IMR-90 (cell line): ENCODE results near the gene PLPP3. TPM values are rescaled to one million over a fixed set of nuclear protein-coding genes. Genes with fewer than 3 reads are reported as not detected.

Experiments used
- ATAC-seq: fragments of 200-7000 bp; cut with Tn5 transposase; 2 replicates; pipeline ENCODE4 v1.9.1; 2020; ENCODE audit warnings: low read depth, mild to moderate bottlenecking, moderate library complexity
- BruUV-seq: library from RNA; stranded (reverse); fragments of 400-500 nt; replicated peaks from 2 replicates; lab custom pipeline; 2021; lab: Mats Ljungman, UMichigan
- CTCF ChIA-PET: fragments of 300-600 bp; formaldehyde crosslinking; extraction: SDS; loops from one replicate; lab custom pipeline; 2021; ENCODE audit warnings: antibody characterized with exemption; lab: Yijun Ruan, JAX
- POLR2A ChIA-PET: fragments of 300-600 bp; sonication (Branson Sonifier 250); formaldehyde crosslinking; loops from one replicate; lab custom pipeline; 2022; ENCODE audit warnings: antibody characterized with exemption; ENCODE audit not compliant: unreplicated experiment; lab: Charles Lee
- DNase-seq: peaks from one replicate; pipeline ENCODE4 v3.0.0; 2013
- H2AFZ ChIP-seq: replicated peaks from 2 replicates; pipeline ENCODE3; 2013; ENCODE audit warnings: low read length, mild to moderate bottlenecking; ENCODE audit not compliant: poor library complexity
- H2AK5ac ChIP-seq: 2 replicates; pipeline ENCODE4 v1.6.1; 2013; ENCODE audit warnings: low read depth, low read length, inconsistent platforms
- H2AK9ac ChIP-seq: replicated peaks from 2 replicates; pipeline ENCODE3; 2013; ENCODE audit warnings: mild to moderate bottlenecking, low read depth, low read length, moderate library complexity; ENCODE audit not compliant: poor library complexity
- H2BK120ac ChIP-seq: 2 replicates; pipeline ENCODE4 v1.6.1; 2013; ENCODE audit warnings: low read depth, low read length, inconsistent platforms
- H2BK15ac ChIP-seq: 3 replicates; pipeline ENCODE4 v1.6.1; 2013; ENCODE audit warnings: low read depth, low read length, inconsistent platforms
- H2BK20ac ChIP-seq: 2 replicates; pipeline ENCODE4 v1.6.1; 2013; ENCODE audit warnings: low read depth, mild to moderate bottlenecking, inconsistent platforms, low read length, moderate library complexity
- H2BK5ac ChIP-seq: 2 replicates; pipeline ENCODE4 v1.6.1; 2013; ENCODE audit warnings: mild to moderate bottlenecking, low read depth, low read length, inconsistent platforms; ENCODE audit not compliant: poor library complexity, severe bottlenecking
- H3K14ac ChIP-seq: replicated peaks from 2 replicates; pipeline ENCODE4 v1.6.1; 2013; ENCODE audit warnings: low read depth, low read length, inconsistent platforms
- H3K18ac ChIP-seq: 2 replicates; pipeline ENCODE4 v1.6.1; 2013; ENCODE audit warnings: low read depth, low read length, control low read depth
- H3K23ac ChIP-seq: 2 replicates; pipeline ENCODE4 v1.6.1; 2013; ENCODE audit warnings: low read depth, low read length, inconsistent platforms
- H3K27ac ChIP-seq: 2 replicates; pipeline ENCODE4 v1.5.1; 2013; ENCODE audit warnings: mild to moderate bottlenecking, control low read depth, low read length; ENCODE audit not compliant: insufficient read depth
- H3K27me3 ChIP-seq: 2 replicates; pipeline ENCODE4 v1.6.1; 2013; ENCODE audit warnings: low read length; ENCODE audit not compliant: control insufficient read depth, insufficient read depth
- H3K36me3 ChIP-seq: 2 replicates; pipeline ENCODE4 v1.6.1; 2013; ENCODE audit warnings: low read length, mixed read lengths; ENCODE audit not compliant: control insufficient read depth, insufficient read depth
- H3K4ac ChIP-seq: 2 replicates; pipeline ENCODE4 v1.6.1; 2013; ENCODE audit warnings: low read depth, low read length, inconsistent platforms
- H3K4me1 ChIP-seq: 2 replicates; pipeline ENCODE4 v1.6.1; 2013; ENCODE audit warnings: low read length, mixed read lengths; ENCODE audit not compliant: control insufficient read depth, insufficient read depth
- H3K4me2 ChIP-seq: 2 replicates; pipeline ENCODE4 v1.6.1; 2013; ENCODE audit warnings: low read depth, mild to moderate bottlenecking, control low read depth, low read length, moderate library complexity
- H3K4me3 ChIP-seq: 2 replicates; pipeline ENCODE4 v1.5.1; 2013; ENCODE audit warnings: low read depth, mild to moderate bottlenecking, control low read depth, low read length, moderate library complexity; ENCODE audit not compliant: insufficient read depth
- H3K56ac ChIP-seq: 2 replicates; pipeline ENCODE4 v1.6.1; 2013; ENCODE audit warnings: low read length, inconsistent platforms; ENCODE audit not compliant: insufficient read depth; ENCODE audit errors: extremely low read depth
- H3K79me1 ChIP-seq, 2 experiments: 2 replicates each; pipeline ENCODE4 v1.6.1; 2013; ENCODE audit warnings: low read length in 2 of 2, inconsistent platforms in 1 of 2, low read depth in 1 of 2
- H3K9ac ChIP-seq: 2 replicates; pipeline ENCODE4 v1.6.1; 2013; ENCODE audit warnings: low read depth, low read length, control low read depth
- H3K9me1 ChIP-seq: 2 replicates; pipeline ENCODE4 v1.6.1; 2013; ENCODE audit warnings: low read length, inconsistent platforms; ENCODE audit not compliant: insufficient read depth
- H3K9me3 ChIP-seq: 2 replicates; pipeline ENCODE4 v1.6.1; 2013; ENCODE audit warnings: low read length; ENCODE audit not compliant: control insufficient read depth, insufficient read depth
- H4K20me1 ChIP-seq: 2 replicates; pipeline ENCODE4 v1.6.1; 2013; ENCODE audit warnings: low read length, inconsistent platforms; ENCODE audit not compliant: insufficient read depth
- H4K5ac ChIP-seq: 2 replicates; pipeline ENCODE4 v1.6.1; 2013; ENCODE audit warnings: mild to moderate bottlenecking, low read depth, low read length, control low read depth
- H4K8ac ChIP-seq, 2 experiments: 2 replicates each; pipeline ENCODE4 v1.6.1; 2013; ENCODE audit warnings: low read depth in 2 of 2, low read length in 2 of 2, control low read depth in 1 of 2, inconsistent platforms in 1 of 2
- H4K91ac ChIP-seq: 2 replicates; pipeline ENCODE4 v1.6.1; 2013; ENCODE audit warnings: low read depth, low read length, inconsistent platforms; ENCODE audit not compliant: insufficient read depth
- BHLHE40 ChIP-seq: fragments of 150-350 bp; IDR thresholded peaks from 2 replicates; pipeline ENCODE4 v1.6.1; 2016; ENCODE audit warnings: mild to moderate bottlenecking, low read depth, low read length
- CEBPB ChIP-seq: IDR thresholded peaks from 2 replicates; pipeline ENCODE4 v1.6.1; 2012; ENCODE audit warnings: low read depth, low read length, improper control_type of control experiment
- CHD1 ChIP-seq: IDR thresholded peaks from 2 replicates; pipeline ENCODE4 v1.6.1; 2012; ENCODE audit warnings: low read depth, low read length, improper control_type of control experiment
- FOS ChIP-seq: fragments of 150-350 bp; IDR thresholded peaks from 2 replicates; pipeline ENCODE4 v1.6.1; 2016; ENCODE audit warnings: low read depth, low read length
- MAFK ChIP-seq: IDR thresholded peaks from 2 replicates; pipeline ENCODE4 v1.6.1; 2012; ENCODE audit warnings: low read depth, low read length, improper control_type of control experiment
- MAZ ChIP-seq: IDR thresholded peaks from 2 replicates; pipeline ENCODE4 v1.6.1; 2012; ENCODE audit warnings: low read depth, mild to moderate bottlenecking, low read length, improper control_type of control experiment, moderate library complexity, borderline replicate concordance
- MXI1 ChIP-seq: IDR thresholded peaks from 2 replicates; pipeline ENCODE4 v1.6.1; 2012; ENCODE audit warnings: low read depth, mild to moderate bottlenecking, low read length, moderate library complexity, borderline replicate concordance
- NFE2L2 ChIP-seq: fragments of 150-350 bp; IDR thresholded peaks from 2 replicates; pipeline ENCODE4 v1.6.1; 2016; ENCODE audit warnings: low read depth, mild to moderate bottlenecking, low read length
- RAD21 ChIP-seq: IDR thresholded peaks from 2 replicates; pipeline ENCODE4 v1.6.1; 2012; ENCODE audit warnings: low read length, improper control_type of control experiment
- RCOR1 ChIP-seq: IDR thresholded peaks from 2 replicates; pipeline ENCODE4 v1.6.1; 2012; ENCODE audit warnings: mild to moderate bottlenecking, low read length, improper control_type of control experiment; ENCODE audit not compliant: insufficient replicate concordance
- SMC3 ChIP-seq: fragments of 150-350 bp; IDR thresholded peaks from 2 replicates; pipeline ENCODE4 v1.6.1; 2016; ENCODE audit warnings: low read depth, mild to moderate bottlenecking, antibody characterized with exemption, low read length, moderate library complexity
- WGBS, 2 experiments: methylation state at CpG; one replicate each; pipeline versions ENCODE4 v1.1.5 to v1.1.7; 2013; ENCODE audit warnings: missing lambda C conversion rate in 2 of 2; ENCODE audit not compliant: insufficient read length in 1 of 2; ENCODE audit errors: extremely low coverage in 2 of 2; 5-methylcytosine and 5-hydroxymethylcytosine counted together
- dilution Hi-C: fragments of 300-500 bp; cut with HindIII; formaldehyde crosslinking; loops from one replicate; pipeline ENCODE4 v1.14.3; 2018; ENCODE audit warnings: low sequenced_read_pairs; ENCODE audit not compliant: unreplicated experiment
- in situ Hi-C: fragments of 300-500 bp; cut with MboI; formaldehyde crosslinking; loops from 3 replicates; pipeline ENCODE4 v1.14.3; 2019; ENCODE audit warnings: low sequenced_read_pairs, inconsistent platforms, mixed read lengths
- intact Hi-C: fragments of 100-400 bp; cut with micrococcal nuclease; formaldehyde crosslinking; loops from 2 replicates; pipeline ENCODE4 v1.10.0; 2022
- polyA plus RNA-seq, 3 experiments: library from polyadenylated mRNA; depleted of rRNA; stranded (reverse); fragments of >200 nt; gene quantifications; 2 replicates each; pipeline ENCODE4 v1.2.3, GENCODE V29; 2012; ENCODE audit warnings: low replicate concordance in 1 of 3
- total RNA-seq: library from RNA; depleted of rRNA; stranded (reverse); fragments of >200 nt; gene quantifications from 2 replicates; pipeline ENCODE4 v1.2.3, GENCODE V29; 2012
- TF ChIP-seq, protein P1 (sequence below): fragments of 150-350 bp; IDR thresholded peaks from 2 replicates; pipeline ENCODE4 v1.6.1; 2017; ENCODE audit warnings: mild to moderate bottlenecking, antibody characterized with exemption, low read length, low read depth

The PLPP3 gene
- total and polyA plus RNA-seq, 2 of the 4 experiments (the other 2 are of a cell fraction) = 49.9 to 56.6 TPM

DNA sequence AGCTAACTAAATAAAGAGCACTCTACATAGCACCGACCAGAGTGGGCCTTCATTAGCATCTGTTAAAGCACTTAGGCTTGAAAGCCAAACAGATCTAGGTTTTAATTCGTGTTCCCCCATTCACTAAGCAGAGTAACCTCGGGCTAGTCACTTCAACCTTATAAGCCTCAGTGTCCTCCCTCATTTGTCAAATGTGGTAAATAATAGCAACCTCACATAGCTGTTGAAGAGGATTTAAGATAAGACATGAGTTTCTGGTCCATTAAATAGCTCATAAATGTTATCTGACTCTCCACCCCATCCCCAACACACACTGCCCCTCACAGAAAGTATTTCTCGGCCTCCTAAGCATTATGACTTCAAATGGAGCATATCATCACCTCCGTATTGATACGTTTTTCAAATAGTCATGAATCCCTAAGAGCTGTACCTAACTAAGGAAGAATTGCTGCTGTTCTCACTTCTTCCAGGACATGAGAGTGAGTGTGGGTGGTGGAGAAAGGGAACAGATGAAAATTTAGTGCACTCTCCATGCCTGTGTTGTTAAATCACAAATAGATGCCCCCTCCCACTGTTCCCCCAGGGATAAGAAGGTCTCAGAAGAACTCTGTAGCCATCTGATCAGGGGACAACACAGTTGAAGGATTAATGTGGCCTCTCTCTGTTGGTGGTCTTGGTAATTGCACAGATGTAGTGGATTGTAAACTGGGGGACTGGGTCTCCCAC lies 47.6 kb downstream of the PLPP3 start:
- no peak overlapping the region for H3K4ac ChIP-seq
- H3K9me3 ChIP-seq = no peaks in the 10 kb centered on the region
- H3K9me1 ChIP-seq = peaks cover 27% of the 10 kb centered on the region
- H2BK15ac ChIP-seq = no peak overlapping the region
- H4K5ac ChIP-seq = no peak overlapping the region
- no peak overlapping the region for H3K4me2 ChIP-seq
- no peak overlapping the region for H3K23ac ChIP-seq
- no peak overlapping the region for H2AK5ac ChIP-seq
- H2BK20ac ChIP-seq = no peak overlapping the region
- 80% methylated on average over 2 of the region's 6 CpGs; no CpG with 5 or more reads in 1 of the 2 experiments for WGBS, 2 experiments
- H3K27ac ChIP-seq = no peak overlapping the region
- H3K4me1 ChIP-seq = peaks cover 8% of the 10 kb centered on the region
- in situ Hi-C loops = no loop called here
- no peak overlapping the region for H3K4me3 ChIP-seq
- H3K79me1 ChIP-seq = peaks cover 40 to 87% of the 10 kb centered on the region in 2 experiments
- no peak overlapping the region for H2BK120ac ChIP-seq
- H3K14ac ChIP-seq = no peak overlapping the region
- H4K20me1 ChIP-seq = peaks cover 84% of the 10 kb centered on the region
- ChIA-PET POLR2A (no interaction called here), CTCF (no interaction called here)
- intact Hi-C loops = no loop called here
- H3K18ac ChIP-seq = no peak overlapping the region
- H3K56ac ChIP-seq = no peak overlapping the region
- no TSS peak for BruUV-seq
- no peak for DNase-seq
- H4K8ac ChIP-seq = no peak overlapping the region
- H4K91ac ChIP-seq = no peak overlapping the region
- H3K9ac ChIP-seq = no peak overlapping the region
- ATAC-seq = no peak
- no peaks in the 10 kb centered on the region for H3K27me3 ChIP-seq
- H2AK9ac ChIP-seq = no peak overlapping the region
- H2BK5ac ChIP-seq = no peak overlapping the region
- TF ChIP-seq MAFK (no peak), CEBPB (no peak), FOS (no peak), MAZ (no peak), BHLHE40 (no peak), RCOR1 (no peak), MXI1 (no peak), NFE2L2 (no peak), CHD1 (no peak), RAD21 (no peak), SMC3 (no peak)
- TF ChIP-seq, protein P1, sequence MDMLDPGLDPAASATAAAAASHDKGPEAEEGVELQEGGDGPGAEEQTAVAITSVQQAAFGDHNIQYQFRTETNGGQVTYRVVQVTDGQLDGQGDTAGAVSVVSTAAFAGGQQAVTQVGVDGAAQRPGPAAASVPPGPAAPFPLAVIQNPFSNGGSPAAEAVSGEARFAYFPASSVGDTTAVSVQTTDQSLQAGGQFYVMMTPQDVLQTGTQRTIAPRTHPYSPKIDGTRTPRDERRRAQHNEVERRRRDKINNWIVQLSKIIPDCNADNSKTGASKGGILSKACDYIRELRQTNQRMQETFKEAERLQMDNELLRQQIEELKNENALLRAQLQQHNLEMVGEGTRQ = no peak
- peaks cover 65% of the 10 kb centered on the region for H3K36me3 ChIP-seq
- dilution Hi-C loops = no loop called here
- H2AFZ ChIP-seq = no peak overlapping the region
